GM18868 (cell line): ENCODE data around the gene RAP1GAP.

ENCODE experiments used
- ATAC-seq: cut with Tn5 transposase; IDR thresholded peaks from one replicate; pipeline ENCODE4 v1.9.1; 2021; ENCODE audit warnings: mild to moderate bottlenecking, moderate library complexity; ENCODE audit not compliant: unreplicated experiment

RAP1GAP gene

DNA sequence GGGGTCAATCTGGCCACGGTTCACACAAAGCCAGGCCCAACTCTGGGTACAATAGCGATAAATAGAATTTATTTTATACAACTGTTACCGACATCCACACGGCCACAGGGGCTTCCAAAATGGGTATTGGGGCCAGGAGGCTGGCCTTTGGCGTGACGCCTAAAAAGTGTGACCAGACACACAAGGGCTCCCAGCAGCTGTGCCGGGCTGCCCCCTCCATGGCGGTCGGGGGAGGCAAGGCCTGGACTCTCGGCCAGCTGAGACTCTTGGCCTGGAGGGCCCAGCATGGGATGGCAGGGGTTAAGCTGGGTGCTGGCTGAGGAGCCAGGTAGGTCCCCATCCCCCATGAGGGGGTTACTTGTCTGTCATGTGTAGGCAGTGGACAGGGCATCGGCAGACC, 73.0 kb downstream of the RAP1GAP start:
- no peak for ATAC-seq

GRCh38 chr1:21594935-21595897, 73.9 kb downstream of the RAP1GAP start:
- no peak for ATAC-seq

DNA sequence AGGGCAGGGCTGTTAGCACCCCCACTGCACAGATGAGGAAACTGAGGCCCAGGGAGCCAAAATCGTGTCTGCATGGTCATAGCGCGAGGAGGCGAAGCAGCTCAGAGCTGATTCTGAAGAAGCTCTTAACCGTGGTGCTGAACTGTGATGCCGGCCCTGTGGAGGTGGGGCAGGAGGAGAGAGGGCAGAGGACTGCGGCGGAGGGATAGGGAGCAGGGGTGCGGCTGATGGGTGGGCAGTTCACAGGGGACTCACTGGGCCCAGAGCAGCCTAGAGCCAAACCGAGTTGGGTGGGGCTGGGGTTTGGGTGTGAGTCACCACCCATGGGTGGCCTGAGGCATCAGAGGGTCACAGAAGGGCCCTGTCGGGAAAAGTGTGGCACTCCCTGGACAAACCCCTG, 74.7 kb downstream of the RAP1GAP start:
- no peak for ATAC-seq

GRCh38 chr1:21593231-21593630, 75.9 kb downstream of the RAP1GAP start:
- ATAC-seq, result no peak

DNA sequence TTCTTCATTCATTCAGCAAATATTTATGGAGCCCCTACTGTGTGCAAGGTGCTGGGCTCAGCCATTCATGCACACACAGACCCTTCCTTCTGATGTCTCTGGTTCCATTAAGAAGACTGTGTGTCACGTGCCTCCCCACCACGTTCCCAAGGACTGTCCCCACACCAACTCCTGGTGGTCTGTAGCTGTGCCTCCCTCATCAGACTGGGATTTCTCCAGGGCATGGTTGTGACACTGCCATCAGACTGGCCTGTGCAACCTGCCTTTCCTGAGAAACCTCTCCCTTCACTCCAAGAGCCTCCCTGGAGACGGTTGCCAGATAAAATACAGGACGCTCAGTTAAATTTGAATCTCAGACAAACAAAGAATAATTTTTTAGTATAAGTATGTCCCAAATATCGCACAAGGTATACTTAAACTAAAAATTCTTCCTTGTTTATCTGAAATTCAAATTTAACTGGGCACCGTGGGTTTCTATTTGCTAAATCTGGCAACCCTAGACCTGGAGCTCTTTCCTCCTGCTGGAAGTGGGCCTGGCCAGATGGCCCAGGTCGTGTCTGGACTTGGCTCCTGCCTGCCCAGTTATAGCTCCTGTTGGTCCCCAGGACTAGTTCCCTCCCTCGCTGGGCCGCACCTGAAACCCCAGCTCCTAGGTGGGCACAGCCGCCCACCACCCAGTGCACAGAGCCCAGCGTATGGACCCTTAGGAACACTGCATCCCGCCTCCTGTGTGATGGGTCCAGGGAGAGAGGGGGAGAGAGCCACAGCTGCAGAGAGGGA, 76.9 kb downstream of the RAP1GAP start:
- no peak for ATAC-seq

DNA sequence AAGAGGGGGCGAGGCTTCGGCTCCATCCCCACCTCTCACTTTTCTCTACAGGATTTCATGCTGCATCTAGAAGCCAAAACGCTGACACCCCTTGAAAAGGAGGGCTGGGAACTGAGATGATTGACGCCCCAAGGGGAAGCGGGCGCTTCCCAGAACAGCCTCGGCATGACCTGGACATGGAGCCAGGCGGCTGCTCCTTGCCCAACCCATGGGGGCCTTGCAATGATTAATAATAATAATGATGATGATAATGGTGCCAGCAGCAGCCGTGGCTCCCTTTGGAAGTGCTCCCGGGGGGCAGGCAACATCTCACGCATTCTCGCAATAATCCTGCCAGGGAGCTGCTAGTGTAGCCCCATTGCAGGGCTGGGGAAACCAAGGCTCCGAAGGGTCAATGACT, 78.2 kb downstream of the RAP1GAP start:
- no peak for ATAC-seq

- no peak for ATAC-seq
Observed at GRCh38 chr1:21590126-21590880, 78.9 kb downstream of the RAP1GAP start.

DNA sequence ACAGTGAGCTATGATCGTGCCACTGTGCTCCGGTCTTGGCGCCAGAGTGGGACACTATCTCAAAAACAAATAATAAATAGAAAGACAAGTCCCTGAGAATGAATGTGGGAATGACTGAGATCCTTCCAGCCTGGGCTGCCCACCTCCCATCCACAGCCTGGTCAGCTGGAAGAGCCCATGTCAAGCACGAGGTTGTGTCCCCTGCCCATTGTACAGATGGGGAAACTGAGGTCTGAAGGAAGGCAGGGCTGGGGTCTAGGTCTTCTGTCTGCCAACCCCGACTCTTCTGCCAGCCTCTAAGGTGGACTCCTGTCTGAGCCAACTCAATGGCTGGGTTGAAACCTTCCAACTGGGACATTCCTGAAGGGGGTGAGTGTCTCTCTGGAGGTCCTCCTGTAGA, 79.5 kb downstream of the RAP1GAP start:
- no peak for ATAC-seq

- ATAC-seq, result no peak
Observed at GRCh38 chr1:21587602-21587953, 81.6 kb downstream of the RAP1GAP start.

- no peak for ATAC-seq
Observed at GRCh38 chr1:21586846-21587601, 82.1 kb downstream of the RAP1GAP start.

DNA sequence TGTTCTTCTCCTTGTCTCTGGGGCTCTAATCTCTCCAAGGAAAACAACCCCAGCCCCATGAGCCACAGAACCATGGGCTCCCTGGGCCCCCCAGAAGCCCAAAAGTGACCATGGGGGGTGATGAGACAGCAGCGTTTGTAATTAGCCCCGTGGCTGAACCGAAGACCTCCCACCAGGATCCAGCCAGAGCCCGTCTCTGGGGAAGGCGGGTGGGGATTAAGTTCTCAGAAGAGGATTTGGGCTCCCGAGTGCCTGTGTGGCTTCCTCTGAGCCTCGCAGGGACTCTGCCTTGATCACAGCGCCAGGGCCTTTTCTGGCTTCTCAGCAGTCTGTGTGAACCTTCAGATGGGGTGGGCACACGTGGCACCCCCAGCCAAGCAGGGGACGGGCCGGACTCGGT, 82.9 kb downstream of the RAP1GAP start:
- ATAC-seq, result no peak

- ATAC-seq, result no peak
Observed at GRCh38 chr1:21585037-21585436, 84.1 kb downstream of the RAP1GAP start.

DNA sequence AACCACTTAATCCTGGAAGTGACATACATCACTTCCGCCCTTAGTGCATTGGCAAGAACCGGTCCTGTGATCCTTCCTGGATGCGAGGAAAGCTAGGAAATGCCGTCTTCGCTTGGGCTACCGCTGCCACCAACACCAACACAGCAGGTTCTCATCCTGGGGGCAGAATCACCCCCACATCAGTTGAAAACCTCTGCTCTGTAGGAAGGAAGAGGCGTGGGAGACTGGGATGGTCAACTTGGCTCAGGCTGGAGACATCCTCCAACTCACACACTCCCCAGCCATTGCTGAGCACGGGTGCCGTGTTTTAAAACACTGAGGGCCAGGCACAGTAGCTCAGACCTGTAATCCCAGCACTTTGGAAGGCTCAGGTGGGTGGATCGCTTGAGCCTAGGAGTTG, 85.1 kb downstream of the RAP1GAP start:
- ATAC-seq, result no peak

DNA sequence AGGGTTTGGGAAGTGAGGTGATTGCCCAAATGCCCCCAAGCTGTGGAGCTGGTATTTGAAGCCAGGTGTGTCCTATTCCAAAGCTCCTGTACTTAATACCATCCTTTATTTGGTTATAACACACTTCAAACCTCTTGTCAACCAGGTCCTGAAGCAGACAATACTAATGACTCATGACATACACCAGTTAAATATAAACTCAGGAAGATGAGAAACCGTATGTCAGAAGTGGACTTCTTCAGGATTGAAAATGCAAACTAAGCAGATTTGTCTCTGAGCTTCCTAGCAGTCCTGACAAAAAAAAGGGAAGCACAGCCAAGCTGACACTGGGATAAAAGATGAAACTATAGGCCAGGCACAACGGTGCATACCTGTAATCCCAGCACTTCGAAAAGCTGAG, 89.4 kb downstream of the RAP1GAP start:
- no peak for ATAC-seq

- ATAC-seq, result no peak
Observed at GRCh38 chr1:21577933-21578332, 91.2 kb downstream of the RAP1GAP start.

GRCh38 chr1:21577324-21577723, 91.8 kb downstream of the RAP1GAP start:
- no peak for ATAC-seq

- ATAC-seq, result no peak
Observed at GRCh38 chr1:21576798-21577187, 92.4 kb downstream of the RAP1GAP start.

GRCh38 chr1:21576031-21576797, 92.9 kb downstream of the RAP1GAP start:
- ATAC-seq, result no peak

GRCh38 chr1:21575351-21575942, 93.7 kb downstream of the RAP1GAP start:
- ATAC-seq, result no peak
